ENCODE measurements around the gene TMEM143.
"Not testable (repeated sequence)": the region's sequence is repeated elsewhere in the genome, so short reads cannot be mapped to it uniquely, and the experiment has no call there.

Gene TMEM143

DNA sequence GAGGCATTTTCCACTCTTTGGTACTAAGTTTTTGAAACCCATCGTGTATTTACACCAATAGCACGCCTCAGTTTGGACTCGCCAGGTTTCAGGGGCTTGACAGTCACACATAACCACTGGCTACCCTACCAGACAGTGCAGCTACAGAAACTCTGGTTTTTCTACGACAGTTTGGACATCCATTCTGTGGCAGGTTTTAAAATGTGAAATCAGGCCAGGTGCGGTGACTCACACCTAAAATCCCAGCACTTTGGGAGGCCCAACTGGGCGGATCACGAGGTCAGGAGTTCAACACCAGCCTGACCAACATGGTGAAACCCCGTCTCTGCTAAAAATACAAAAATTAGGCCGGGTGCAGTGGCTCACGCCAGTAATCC, 14.4 kb upstream of the TMEM143 start:
- TF ChIP-seq CTCF (IDR thresholded peaks at IDR 0.05; ENCODE audit: control insufficient read depth, extremely low read depth, insufficient read depth): no peak
- DNase-seq (ENCODE audit: low read depth): no peak
- no peak overlapping the region for H3K4me3 ChIP-seq (ENCODE audit: low read depth, low read length)

DNA sequence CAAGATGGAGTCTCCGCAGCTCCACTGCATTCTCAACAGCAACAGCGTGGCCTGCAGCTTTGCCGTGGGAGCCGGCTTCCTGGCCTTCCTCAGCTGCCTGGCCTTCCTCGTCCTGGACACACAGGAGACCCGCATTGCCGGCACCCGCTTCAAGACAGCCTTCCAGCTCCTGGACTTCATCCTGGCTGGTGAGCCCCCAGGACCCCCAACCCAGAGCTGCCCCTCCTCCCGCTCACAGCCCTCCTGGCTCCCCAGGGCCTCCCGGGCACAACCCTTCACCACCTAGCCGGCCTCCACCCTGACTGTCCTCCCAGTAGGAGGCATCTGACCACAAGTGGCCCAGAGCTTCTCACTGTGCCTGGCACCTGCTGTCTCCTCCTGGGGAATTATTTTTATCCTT, 9.8 kb upstream of the TMEM143 start:
- no peak overlapping the region for H3K4me3 ChIP-seq (ENCODE audit: low read depth, low read length)
- DNase-seq (ENCODE audit: low read depth): no peak
- TF ChIP-seq CTCF (IDR thresholded peaks at IDR 0.05; ENCODE audit: control insufficient read depth, extremely low read depth, insufficient read depth): no peak

DNA sequence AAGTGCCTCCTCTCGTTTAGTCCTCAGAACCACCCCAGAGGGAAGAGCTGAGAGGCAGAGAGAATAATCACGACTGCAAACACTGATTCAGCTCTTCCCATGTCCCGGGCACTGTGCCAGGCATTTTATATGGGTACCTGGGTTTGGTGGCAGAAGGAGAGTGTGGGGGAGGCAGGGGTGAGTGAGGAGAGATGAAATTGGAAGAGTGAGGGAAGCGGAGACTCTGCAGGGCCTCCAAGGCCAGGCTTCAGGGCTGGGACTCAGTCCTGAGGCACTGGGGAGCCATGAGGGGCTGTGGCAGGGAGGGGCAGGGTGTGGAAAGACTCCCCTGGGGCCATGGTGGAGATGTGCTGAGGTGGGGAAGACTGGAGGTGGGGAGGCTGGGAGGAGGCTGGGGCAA, 9.2 kb upstream of the TMEM143 start:
- no peak overlapping the region for H3K4me3 ChIP-seq (ENCODE audit: low read depth, low read length)
- DNase-seq (ENCODE audit: low read depth): no peak
- TF ChIP-seq CTCF (IDR thresholded peaks at IDR 0.05; ENCODE audit: control insufficient read depth, extremely low read depth, insufficient read depth): no peak

DNA sequence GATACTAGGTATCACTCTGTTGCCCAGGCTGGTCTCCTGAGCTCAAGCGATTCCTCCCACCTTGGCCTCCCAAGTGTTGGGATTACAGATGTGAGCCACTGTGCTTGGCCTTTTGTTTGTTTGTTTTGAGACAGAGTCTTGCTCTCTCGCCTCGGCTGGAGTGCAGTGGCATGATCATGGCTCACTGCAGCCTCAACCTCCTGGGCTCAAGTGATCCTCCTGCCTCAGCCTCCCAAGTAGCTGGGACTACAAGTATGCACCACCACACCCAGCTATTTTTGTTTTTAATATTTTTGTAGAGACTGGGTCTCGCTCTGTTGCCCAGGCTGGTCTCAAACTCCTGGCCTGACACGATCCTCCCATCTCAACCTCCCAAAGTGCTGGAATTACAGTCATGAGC, 8.0 kb upstream of the TMEM143 start:
- not testable (repeated sequence) for DNase-seq (ENCODE audit: low read depth)

GRCh38 chr19:48371367-48371766, 7.6 kb upstream of the TMEM143 start:
- H3K4me3 ChIP-seq (ENCODE audit: low read depth, low read length): no peak overlapping the region
- no peak for DNase-seq (ENCODE audit: low read depth)
- no peak for TF ChIP-seq CTCF (IDR thresholded peaks at IDR 0.05; ENCODE audit: control insufficient read depth, extremely low read depth, insufficient read depth)

More for the DNA sequence above, 8.0 kb upstream of the TMEM143 start:
- H3K4me3 ChIP-seq (ENCODE audit: low read depth, low read length): not testable (repeated sequence)

GRCh38 chr19:48370955-48371354, 7.2 kb upstream of the TMEM143 start:
- TF ChIP-seq CTCF (IDR thresholded peaks at IDR 0.05; ENCODE audit: control insufficient read depth, extremely low read depth, insufficient read depth): no peak
- no peak for DNase-seq (ENCODE audit: low read depth)
- H3K4me3 ChIP-seq (ENCODE audit: low read depth, low read length): no peak overlapping the region

- DNase-seq (ENCODE audit: low read depth): no peak
- TF ChIP-seq CTCF (IDR thresholded peaks at IDR 0.05; ENCODE audit: control insufficient read depth, extremely low read depth, insufficient read depth): no peak
- no peak overlapping the region for H3K4me3 ChIP-seq (ENCODE audit: low read depth, low read length)
These were observed 5.2 kb upstream of the TMEM143 start for GRCh38 chr19:48368936-48369335.

GRCh38 chr19:48367855-48368254, 4.1 kb upstream of the TMEM143 start:
- TF ChIP-seq CTCF (IDR thresholded peaks at IDR 0.05; ENCODE audit: control insufficient read depth, extremely low read depth, insufficient read depth): no peak
- DNase-seq (ENCODE audit: low read depth): no peak
- H3K4me3 ChIP-seq (ENCODE audit: low read depth, low read length): no peak overlapping the region

Data from LNCaP clone FGC (cell line).